Raji (cell line): Measurements from ENCODE around the gene CDH4.

Experiments used
- POLR2A ChIP-seq: IDR thresholded peaks from 2 replicates; pipeline ENCODE4 v1.6.1; 2011; ENCODE audit warnings: low read depth, low read length, control low read depth; ENCODE audit not compliant: insufficient read depth

Gene CDH4

GRCh38 chr20:61953037-61954021 lies 701.3 kb downstream of the CDH4 start:
- no peak for TF ChIP-seq POLR2A

- TF ChIP-seq POLR2A = no peak
These were observed 702.4 kb downstream of the CDH4 start for GRCh38 chr20:61954276-61955021.

- no peak for TF ChIP-seq POLR2A
These were observed 703.8 kb downstream of the CDH4 start for GRCh38 chr20:61955668-61956395.

GRCh38 chr20:61956396-61957342 lies 704.6 kb downstream of the CDH4 start:
- TF ChIP-seq POLR2A = no peak

GRCh38 chr20:61957961-61958715 lies 706.1 kb downstream of the CDH4 start:
- TF ChIP-seq POLR2A = no peak

GRCh38 chr20:61958773-61959700 lies 707.0 kb downstream of the CDH4 start:
- no peak for TF ChIP-seq POLR2A

- TF ChIP-seq POLR2A = no peak
These were observed 708.8 kb downstream of the CDH4 start for GRCh38 chr20:61960836-61961235.

- TF ChIP-seq POLR2A = no peak
These were observed 711.1 kb downstream of the CDH4 start for GRCh38 chr20:61963149-61963548.

- TF ChIP-seq POLR2A = no peak
These were observed 712.0 kb downstream of the CDH4 start for GRCh38 chr20:61963885-61964674.

GRCh38 chr20:61964675-61965605 lies 712.9 kb downstream of the CDH4 start:
- TF ChIP-seq POLR2A = no peak
